Activated CD4-positive, alpha-beta T cell treated with anti-CD3 and anti-CD28 coated beads, Interleukin-2, Interleukin-4, amounts not matched to agents 100 ng/mL and 50 ng/mL, durations not matched to agents 16 hours and 8 hours (primary cell): ENCODE results near the gene BAZ1B.
"Not testable (repeated sequence)": the region's sequence is repeated elsewhere in the genome, so short reads cannot be mapped to it uniquely, and the experiment has no call there.

Experiments
- DNase-seq: peaks from one replicate; pipeline ENCODE4 v3.0.0-alpha.2; 2020; ENCODE audit warnings: low spot score

BAZ1B gene

DNA sequence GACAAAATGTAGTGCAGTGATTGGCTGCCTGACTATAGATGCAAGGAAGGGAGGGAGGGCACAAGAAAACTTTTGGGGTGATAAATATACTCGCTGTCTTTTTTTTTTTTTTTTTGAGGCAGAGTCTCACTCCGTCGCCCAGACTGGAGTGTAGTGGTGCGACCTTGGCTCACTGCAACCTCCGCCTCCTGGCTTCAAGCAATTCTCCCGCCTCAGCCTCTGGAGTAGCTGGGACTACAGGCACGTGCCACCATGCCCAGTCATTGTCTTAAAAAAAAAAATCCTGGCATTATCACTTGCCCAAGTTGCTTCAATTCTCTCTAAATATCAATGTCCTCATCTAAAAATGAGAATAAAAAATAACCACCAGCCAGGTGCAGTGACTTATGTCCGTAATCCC is 96.1 kb downstream of the BAZ1B start:
- DNase-seq: no peak

GRCh38 chr7:73425356-73425983 is 96.6 kb downstream of the BAZ1B start:
- no peak for DNase-seq

DNA sequence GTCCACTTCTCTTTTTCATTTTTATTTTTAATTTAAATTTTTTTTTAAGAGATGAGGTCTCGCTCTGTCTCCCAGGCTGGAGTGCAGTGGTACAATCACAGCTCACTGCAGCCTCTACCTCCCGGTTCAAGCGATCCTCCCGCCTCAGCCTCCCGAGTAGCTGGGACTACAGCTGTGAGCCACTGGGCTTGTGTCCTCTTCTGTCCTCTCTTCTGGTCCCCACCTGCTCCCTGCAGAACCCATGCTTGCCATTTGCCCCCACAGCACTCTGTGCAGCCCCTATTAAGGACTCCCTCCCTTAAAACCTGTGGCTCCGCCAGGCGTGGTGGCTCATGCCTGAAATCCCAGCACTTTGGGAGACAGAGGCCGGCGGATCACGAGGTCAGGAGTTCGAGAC is 97.6 kb downstream of the BAZ1B start:
- no peak for DNase-seq

DNA sequence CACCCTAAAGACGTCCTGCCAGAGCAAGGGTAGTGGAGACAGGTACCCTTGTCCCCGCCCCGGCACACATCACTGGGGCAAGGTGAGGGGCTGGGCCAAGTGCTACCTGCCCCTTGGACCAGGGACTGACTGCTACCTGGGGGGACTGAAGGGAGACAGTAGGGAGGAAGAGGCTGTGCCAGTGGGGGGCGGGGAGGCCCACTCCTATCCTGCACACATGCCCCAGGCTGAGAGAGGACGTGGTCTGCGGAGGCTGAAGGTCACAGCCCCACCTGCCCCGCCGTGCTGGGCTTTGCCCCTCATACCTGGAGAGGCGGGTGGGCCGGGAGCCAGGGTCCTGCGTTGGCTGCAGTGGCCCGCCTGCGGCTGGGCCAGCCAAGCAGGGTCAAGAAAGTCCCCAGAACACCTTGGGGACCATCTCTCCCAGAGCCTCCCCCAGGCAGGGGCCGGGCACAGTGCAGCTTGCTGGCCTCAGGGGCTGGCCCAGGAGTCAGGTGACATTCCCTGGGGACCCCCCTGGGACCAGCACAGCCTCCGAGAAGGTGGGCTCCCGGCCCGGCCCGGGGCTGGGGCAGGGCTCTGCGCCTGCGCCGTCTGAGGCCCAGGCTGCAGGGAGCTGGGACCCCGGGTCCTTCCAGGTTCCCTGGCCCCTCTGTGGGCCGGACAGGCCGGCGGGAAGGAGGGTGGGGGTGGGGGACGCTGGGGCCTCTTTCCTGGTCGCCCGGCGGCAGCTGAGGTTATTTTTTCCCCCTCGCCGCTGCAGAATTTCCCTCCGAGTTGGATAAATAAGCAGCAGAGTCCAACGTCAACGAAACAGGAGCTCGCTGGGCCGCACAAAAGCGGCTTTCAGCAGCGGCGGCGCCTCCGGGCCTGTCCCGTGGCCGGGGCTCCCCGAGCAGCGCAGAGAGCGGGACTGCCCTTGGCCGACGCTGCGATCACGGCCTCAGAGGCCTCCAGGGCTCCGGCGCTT is 98.3 kb downstream of the BAZ1B start:
- DNase-seq: no peak

DNA sequence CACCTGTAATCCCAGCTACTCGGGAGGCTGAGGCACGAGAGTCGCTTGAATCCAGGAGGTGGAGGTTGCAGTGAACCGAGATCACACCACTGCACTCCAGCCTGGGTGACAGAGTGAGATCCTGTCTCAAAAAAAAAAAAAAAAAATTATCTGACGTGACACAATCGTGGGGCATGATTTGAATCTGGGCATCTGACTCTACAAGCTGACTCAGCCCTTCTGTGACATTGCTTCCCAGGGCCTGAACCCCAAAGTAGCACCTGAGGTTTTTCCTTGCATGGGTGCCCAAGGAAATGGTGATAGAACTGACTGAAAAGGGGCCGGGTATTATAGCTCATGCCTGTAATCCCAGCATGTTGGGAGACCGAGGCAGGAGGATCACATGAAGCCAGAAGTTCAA is 101.5 kb downstream of the BAZ1B start:
- DNase-seq: not testable (repeated sequence)

- not testable (repeated sequence) for DNase-seq
These were observed 102.1 kb downstream of the BAZ1B start for GRCh38 chr7:73420016-73420415.

DNA sequence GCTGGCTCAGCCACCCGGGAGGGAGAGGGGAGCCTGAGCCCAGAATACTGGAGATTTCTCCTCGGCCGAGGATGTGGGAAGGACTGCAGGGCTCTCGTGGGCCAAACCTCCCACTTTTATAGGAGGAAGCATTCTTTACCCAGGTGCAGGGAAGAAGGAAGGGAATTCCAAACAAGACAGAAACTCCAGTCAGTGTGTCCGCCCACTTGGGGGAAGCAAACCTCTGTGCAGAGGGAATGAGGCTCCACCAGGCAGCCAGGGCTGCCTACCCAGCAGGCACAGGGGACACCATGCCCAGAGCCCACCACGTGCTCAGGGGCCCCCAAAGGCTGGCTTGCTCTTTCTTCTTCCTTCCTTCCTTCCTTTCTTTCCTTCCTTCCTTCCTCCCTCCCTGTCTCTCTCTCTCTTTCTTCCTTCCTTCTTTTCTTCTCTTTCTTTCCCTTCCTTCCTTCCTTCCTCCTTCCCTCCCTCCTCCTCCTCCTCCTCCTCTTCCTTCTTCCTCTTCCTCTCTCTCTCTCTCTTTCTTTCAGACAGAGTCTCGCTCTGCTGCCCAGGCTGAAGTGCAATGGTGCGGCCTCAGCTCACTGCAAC is 103.9 kb downstream of the BAZ1B start:
- no peak for DNase-seq

DNA sequence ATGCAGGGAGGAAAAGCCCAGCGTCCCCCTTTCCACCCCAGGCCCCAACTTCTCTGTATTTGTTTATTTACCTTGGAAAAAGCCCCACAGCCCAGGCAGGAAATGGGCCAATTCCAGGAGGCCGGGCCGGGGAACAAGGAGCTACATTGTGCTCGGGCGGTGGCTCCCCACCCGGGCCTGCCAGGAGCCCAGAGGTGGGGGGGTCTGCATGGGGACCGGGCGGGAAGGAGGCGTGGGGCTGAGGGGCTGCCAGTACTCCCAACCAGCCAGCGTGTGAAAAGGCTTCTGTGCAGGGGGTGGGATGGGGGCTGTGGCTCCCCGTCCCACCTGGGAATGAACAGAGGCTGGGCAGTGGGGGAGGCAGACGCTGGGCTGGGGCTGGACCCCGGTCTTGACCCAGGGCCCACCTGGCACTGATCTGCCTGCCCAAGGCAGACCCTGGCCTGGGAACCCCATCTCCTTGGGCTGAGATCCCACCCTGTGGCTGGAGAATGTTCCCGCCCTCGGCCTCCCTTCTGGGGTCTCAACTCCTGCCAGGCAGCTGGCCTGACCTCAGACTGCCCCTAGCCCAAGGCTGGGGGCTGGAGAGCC is 111.5 kb downstream of the BAZ1B start:
- DNase-seq: not testable (repeated sequence)

DNA sequence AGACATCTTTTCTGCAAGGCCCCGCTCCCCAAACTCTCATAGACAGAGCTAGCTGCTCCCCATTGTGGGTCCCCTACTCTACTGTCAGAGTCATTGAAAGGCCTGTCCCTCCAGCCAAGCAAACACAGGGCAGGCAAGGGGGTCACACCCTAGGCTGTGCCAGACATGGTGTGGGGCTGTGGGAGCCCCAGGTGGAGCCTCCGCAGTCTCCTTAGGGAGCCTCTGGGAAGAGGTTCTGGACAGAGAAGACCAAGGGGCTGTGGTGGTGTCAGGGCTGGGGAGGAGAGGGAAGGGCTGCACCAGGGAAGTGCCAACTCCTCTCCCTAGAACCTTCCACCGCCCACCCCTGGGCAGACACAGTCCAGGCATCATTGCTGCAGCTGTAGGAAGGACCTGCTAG is 117.2 kb downstream of the BAZ1B start:
- not testable (repeated sequence) for DNase-seq

DNA sequence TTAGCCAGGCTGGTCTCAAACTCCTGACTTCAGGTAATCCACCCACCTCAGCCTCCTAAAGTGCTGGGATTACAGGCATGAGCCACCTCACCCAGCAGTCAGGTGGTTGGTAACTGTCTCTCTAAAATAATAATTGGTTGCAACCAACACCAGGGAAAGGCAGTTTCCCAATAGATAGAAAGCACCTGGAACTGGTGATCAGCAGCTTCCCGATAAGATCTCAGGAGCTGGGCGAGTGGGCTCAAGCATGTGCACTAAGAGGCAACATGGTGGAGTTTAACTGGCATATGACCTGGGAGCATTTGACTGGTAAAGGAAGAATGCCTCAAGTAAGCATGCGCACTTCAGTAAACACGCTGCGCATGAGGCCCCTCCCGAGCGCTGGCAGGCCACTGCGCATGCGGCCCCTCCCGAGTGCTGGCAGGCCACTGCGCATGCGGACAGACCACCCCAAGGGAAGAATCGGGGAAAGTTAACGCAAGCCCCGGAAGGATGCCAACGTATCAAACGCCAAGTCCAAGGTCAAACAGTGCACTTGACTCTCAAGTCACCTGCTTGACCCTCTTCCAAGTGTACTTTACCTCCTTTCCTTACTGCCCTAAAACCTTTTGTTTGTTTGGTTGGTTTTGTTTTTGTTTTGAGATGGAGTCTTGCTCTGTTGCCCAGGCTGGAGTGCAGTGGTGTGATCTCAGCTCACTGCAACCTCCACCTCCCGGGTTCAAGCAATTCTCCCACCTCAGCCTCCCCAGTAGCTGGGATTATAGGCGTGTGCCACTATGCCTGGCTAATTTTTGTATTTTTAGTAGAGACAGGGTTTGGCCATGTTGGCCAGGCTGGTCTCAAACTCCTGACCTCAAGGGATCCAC is 122.7 kb downstream of the BAZ1B start:
- peak; percentile 74 for DNase-seq

- no peak for DNase-seq
These were observed 124.4 kb downstream of the BAZ1B start for GRCh38 chr7:73397521-73398281.

DNA sequence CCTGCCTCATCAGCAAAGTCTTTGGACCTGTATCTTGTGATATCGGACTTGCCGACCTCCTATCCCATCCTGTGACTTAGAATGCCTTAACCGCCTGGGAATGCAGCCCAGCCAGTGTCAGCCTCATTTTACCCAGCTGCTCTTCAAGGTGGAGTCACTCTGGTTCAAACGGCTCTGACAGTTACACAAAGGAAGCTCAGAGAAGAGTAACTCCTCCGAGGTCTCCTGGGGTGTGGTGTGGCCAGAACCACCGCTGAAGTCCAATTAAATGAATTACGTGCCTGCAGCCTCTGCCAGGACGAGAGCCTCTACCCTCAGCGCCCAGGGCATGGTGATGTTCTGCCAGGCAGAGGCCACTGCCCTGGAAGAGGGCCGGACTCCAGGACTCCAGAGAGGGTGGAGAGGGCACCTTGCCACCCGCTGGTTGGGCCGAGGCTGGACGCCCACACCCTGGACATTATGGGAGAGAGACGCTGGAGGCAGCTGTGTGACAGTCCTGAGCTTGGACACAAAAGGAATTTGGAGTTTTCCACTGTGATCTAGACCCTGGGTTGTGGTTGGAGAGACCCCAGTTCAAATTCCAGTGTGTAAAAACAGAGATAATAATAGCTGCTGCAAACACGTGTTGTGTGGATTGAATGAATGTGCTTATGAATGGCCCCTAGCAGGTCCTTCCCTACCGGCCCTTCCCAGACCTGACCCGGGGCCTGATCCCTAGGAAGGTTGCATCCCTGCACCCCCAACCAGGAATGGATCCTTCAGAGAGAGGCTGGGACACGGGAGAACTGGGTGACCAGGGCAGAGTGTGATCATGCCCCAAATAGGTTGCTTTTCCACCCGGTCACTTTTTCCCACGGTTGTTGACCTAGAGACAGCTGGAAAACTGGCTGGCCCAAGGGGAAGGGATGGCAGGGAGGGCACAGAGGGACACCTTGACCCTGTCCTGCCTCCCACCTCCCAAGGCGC is 126.3 kb downstream of the BAZ1B start:
- no peak for DNase-seq

DNA sequence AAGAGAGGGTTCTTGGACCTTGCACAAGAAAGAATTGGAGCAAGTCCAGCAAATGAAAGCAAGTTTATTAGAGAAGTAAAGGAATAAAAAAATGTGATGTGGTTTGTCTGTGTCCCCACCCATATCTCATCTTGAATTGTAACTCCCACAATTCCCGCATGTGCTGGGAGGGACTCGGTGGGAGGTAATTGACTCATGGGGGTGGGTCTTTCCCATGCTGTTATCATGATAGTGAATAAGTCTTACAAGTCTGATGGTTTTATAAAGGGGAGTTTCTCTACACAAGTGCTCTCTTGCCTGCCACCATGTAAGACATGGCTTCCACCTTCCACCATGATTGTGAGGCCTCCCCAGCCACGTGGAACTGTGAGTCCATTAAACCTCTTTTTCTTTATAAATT is 127.7 kb downstream of the BAZ1B start:
- DNase-seq: no peak

GRCh38 chr7:73391396-73391795 is 130.7 kb downstream of the BAZ1B start:
- DNase-seq: no peak
